Central memory CD4-positive, alpha-beta T cell (primary cell): ENCODE data around the gene SLC17A7.
"Not testable (repeated sequence)": the region's sequence is repeated elsewhere in the genome, so short reads cannot be mapped to it uniquely, and the experiment has no call there.

ENCODE experiments used
- DNase-seq: peaks from one replicate; pipeline ENCODE4 v3.0.0; 2022
- total RNA-seq, 3 experiments: gene quantifications; one replicate each; lab custom pipeline; 2026; lab: John Stamatoyannopoulos, UW

Gene SLC17A7
- 0 to 0.04 (median 0) reads per million in 3 experiments for total RNA-seq

- DNase-seq = no peak
Measured at GRCh38 chr19:49441210-49441959, at the start of gene SLC17A7. Gene SLC17A7 (minus strand): TSS chr19:49441527. CDS start chr19:49441379, 148 bp downstream.

GRCh38 chr19:49490287-49491029 lies 49.1 kb upstream of the SLC17A7 start:
- no peak for DNase-seq

- peak; percentile 36 for DNase-seq
Measured at GRCh38 chr19:49489601-49490167, 48.4 kb upstream of the SLC17A7 start.

- DNase-seq = no peak
Measured at GRCh38 chr19:49488863-49489537, 47.7 kb upstream of the SLC17A7 start.

GRCh38 chr19:49488046-49488862 lies 46.9 kb upstream of the SLC17A7 start:
- no peak for DNase-seq

- DNase-seq = peak; percentile 100
Measured at GRCh38 chr19:49487277-49488045, 46.1 kb upstream of the SLC17A7 start, which contains the start of gene RPL13A. Gene RPL13A (plus strand): TSS chr19:49487608. CDS start chr19:49487630, 22 bp downstream.

- DNase-seq = no peak
Measured at GRCh38 chr19:49486710-49487276, 45.5 kb upstream of the SLC17A7 start.

GRCh38 chr19:49486232-49486631 lies 44.9 kb upstream of the SLC17A7 start:
- no peak for DNase-seq

- no peak for DNase-seq
Measured at GRCh38 chr19:49481020-49481683, 39.8 kb upstream of the SLC17A7 start.

- DNase-seq = no peak
Measured at GRCh38 chr19:49479975-49480628, 38.8 kb upstream of the SLC17A7 start.

GRCh38 chr19:49475995-49476880 lies 34.9 kb upstream of the SLC17A7 start:
- peak; percentile 65 for DNase-seq

- DNase-seq = no peak
Measured at GRCh38 chr19:49475191-49475917, 34.0 kb upstream of the SLC17A7 start.

- no peak for DNase-seq
Measured at GRCh38 chr19:49474542-49474924, 33.2 kb upstream of the SLC17A7 start.

GRCh38 chr19:49473868-49474541 lies 32.7 kb upstream of the SLC17A7 start, which contains the start of gene FLT3LG:
Gene FLT3LG (plus strand): TSS chr19:49474215. CDS start chr19:49474640, 425 bp downstream.
- peak; percentile 97 for DNase-seq

- DNase-seq = not testable (repeated sequence)
Measured at GRCh38 chr19:49473501-49473867, 32.2 kb upstream of the SLC17A7 start.

GRCh38 chr19:49472936-49473335 lies 31.6 kb upstream of the SLC17A7 start:
- DNase-seq = no peak

GRCh38 chr19:49470615-49470978 lies 29.3 kb upstream of the SLC17A7 start:
- DNase-seq = no peak
